Eye (tissue), 1 donor: Measurements from ENCODE around the gene CTNNA3.
A peak's percentile ranks its signal among the peaks of the same experiment; 100 is the strongest.
"Not testable (repeated sequence)": the region's sequence is repeated elsewhere in the genome, so short reads cannot be mapped to it uniquely, and the experiment has no call there.

Experiments
- DNase-seq: peaks from one replicate; pipeline ENCODE4 v3.0.0-alpha.2; 2015

The CTNNA3 gene

DNA sequence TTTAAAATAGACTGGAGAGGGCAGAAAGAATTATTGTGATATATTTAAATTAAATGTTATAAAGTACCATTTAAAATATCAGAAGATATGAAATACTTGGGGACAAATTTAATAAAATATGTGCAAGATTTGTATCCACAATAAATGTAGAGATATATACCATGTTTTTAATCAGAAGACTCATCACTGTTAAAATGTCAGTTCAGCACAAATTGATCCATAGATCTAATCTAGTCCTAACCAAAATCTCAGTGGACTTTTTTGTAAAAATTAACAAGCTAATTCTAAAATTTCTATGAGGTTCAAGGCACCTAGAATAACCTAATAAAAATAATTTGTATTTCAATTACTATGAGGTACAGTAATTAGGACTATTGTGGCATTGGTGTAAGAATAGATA, 96.4 kb downstream of the CTNNA3 start:
- DNase-seq: no peak

DNA sequence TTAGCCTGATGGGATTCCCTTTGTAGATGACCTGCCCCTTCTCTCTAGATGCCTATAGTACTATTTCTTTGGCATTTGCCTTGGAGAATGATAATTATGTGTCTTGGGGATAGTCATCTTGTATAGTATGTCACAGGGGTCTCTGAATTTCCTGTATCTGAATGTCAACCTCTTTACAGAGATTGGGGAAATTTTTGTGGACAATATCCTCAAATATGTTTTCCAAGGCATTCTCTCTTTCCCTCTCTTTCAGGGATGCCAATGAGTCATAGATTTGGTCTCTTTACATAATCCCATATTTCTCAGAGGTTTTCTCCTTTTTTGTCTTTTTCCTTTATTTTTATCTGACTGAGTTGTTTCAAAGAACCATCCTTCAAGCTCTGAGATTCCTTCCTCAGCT, 99.4 kb downstream of the CTNNA3 start:
- no peak for DNase-seq

DNA sequence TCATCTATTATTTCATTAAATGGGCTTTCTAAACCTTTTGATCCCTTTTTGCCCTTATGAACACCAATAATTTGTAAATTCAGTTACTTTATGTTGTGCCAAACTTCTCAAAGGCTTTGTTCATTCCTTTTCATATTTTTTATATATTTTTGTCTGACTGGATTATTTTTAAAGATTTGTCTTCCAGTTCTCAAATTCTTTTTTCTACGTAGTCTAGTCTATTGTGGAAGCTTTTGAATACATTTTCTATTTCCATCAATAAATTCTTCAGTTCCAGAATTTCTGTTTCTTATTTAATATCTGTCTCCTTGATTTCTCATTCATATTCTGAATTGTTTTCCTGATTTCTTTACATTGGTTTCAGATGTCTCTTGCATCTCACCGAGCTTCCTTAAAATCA, 108.2 kb downstream of the CTNNA3 start:
- no peak for DNase-seq

DNA sequence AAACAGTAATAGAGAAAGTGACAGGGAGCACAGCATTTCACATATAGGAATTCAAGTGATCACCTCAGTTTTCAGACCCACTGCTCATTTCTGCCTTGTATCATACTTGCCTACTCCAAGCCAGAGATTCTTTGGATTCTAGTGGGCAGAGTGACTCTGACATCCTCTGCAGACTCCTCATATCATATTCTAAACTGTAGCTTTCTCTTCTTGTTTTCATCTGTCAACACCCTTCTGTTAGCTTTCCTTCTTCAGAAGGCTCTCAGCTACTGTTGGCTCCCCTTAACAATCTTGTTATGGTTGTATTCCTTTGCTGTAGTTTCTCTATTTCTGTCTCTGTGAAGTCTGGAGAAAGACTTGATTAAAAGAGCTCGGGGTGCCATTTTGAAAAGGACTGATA, 120.5 kb downstream of the CTNNA3 start:
- DNase-seq: no peak

DNA sequence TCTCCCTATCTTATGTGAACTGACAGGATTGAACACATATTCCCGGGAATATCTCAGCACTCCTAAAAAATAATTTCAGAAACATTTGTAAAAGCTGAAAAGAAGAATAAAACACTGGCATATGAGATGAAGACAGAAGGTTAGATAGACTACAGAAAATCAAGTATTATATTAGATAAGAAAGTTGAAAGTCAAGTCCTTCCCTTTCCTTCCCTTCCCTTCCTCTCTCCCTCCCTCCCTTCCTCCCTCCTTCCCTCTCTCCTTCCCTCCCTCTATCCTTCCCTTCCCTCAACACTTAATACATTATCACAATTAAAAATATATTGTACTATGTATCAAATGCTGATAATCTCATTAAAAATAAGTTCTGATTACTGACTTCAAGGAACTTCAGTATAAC, 122.5 kb downstream of the CTNNA3 start:
- no peak for DNase-seq

DNA sequence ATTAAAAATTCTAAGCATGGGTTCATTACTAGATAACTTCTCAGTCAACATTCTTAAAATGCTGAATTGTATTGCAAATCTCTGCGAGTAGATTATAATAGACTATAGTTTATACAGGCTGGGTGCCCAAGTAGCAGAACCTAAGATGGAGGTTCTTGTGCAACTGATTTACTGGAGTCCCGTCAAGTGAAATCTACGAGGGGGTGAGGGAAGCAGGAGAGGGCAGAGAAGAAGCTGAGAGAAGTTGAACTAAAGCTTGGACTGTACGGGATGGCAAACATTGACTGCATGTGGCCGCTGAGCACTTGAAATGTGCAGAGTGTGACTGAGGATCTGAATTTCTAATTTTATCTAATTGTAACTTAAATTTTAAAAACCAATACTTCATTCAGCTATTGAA, 124.5 kb downstream of the CTNNA3 start:
- DNase-seq: no peak

DNA sequence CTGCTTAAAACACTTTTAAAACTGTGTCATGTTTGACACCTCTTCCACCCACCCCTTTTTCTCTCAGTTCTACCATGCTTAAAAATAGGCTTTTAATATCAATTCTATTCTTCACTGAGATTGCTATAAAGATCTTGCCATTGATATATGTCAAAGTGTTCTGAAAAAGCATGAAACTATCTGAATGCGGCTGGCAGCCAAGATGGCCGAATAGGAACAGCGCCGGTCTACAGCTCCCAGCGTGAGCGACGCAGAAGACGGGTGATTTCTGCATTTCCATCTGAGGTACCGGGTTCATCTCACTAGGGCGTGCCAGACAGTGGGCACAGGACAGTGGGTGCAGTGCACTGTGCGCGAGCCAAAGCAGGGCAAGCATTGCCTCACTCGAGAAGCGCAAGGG, 137.7 kb downstream of the CTNNA3 start:
- DNase-seq: not testable (repeated sequence)

DNA sequence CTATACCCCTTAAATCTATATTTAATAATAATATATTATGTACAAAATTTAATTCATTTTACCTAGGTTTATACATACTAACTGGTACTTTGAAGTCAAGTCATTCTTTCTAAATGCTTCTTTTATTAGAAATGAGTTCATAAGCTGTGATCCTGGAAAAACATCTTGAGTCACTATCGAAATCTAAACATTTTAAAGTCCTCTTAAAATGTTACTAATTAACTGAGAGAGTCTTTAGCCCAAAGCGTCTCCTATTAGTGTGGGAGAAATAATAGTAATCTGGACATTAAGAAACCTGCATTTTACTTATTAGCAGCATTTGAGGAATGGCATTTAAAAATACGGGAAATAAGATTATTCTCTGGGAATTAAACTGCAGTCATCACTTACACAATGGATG, 142.7 kb downstream of the CTNNA3 start:
- no peak for DNase-seq

DNA sequence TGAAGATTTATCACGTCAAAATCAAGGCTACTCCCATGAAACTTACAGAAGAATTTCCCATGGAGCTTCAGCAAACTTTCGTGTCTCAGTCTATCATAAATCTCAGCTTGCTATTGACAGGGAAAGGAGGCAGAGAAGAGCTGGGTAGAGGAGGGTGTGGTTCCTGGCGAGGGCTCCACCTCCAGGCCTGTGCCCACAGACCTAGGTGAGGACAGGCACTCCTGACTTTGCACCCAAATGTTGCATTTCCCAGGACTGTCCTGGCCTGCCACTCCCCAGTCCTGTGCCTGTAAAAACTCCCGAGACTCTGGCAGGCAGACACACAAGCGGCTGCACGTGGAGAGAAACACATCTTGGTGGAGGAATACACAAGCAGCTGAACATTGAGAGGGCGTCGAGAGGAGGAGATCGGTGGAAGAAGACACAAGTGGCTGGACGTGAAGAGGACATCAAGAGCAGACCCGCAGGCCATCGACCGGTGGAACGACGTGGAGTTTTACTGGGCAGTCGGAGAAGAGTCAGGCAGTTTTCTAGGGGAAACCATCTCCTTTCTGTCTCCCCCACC, 145.1 kb downstream of the CTNNA3 start:
- DNase-seq: no peak

DNA sequence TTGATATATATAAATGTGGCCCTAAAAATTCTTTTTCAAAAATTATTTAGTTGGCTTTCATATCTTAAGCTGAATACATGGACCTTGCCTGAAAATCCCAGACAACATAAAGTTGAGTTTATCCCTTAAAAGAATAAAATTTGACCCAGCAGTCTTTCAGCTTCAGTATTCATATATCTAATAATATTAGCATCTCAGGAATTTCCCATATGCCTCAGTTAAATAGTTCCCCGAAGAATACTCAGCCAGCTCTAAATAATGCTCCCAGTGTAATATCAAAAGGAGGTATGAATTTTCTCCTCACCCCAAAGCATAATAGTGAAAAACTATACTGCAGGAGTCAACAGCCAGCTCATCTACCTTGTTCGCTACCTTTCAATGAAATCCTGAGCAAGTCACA, 145.9 kb downstream of the CTNNA3 start:
- no peak for DNase-seq

DNA sequence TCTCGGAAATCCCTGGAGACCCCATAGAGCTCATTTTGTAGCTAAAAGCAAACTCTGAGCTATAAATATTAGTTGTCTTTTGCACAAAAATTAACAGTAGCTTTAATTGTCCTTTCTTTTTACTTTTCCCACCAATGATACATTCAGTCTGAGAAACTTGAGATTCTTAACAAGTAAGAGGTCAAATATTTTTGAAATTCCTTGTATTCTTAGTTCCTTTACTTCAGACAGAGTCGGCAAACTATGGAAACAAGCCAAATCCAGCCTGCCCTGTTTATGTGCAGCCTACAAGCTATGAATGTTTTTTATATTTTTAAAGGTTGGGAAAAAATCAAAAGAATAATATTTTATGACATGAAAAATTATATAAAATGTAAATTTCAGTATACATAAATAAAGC, 146.6 kb downstream of the CTNNA3 start:
- peak; percentile 28 for DNase-seq

DNA sequence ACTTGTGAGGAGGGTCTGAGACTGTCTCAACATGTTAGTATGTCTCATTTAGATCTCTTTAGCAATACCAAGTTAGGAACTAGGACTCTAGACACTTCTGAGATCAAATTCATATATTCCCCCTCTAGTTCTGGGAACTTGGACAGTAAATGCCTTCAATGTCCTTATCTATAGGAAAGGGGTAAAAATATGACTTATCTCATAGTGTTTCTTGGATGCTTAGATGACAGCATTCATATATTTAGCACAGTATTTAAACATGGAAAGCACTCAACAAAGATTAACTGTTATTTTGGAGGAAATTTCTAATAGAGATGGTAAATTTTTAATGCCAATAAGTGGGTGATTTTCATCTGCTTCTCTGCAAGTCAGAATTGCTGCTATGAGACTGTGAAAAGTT, 154.6 kb downstream of the CTNNA3 start:
- DNase-seq: no peak

DNA sequence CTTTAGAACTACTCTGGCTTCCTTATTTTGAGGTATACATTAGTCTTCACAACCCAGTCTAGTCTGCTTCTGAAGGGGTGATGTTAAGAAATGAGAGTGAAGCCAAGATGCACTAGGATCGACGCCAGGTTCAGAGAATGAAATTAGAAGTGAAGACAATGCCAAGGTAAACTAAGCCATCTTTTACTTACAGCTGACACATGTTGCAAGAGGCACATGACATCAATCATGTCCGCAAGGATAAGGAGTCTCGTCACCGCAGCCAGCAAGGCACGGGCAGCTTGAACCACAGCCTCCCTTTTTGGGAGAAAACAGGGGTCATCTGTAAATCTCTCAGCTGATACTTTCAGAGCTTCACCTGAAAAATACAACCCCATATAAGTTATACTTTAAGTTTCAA, 156.7 kb downstream of the CTNNA3 start:
- DNase-seq: no peak

DNA sequence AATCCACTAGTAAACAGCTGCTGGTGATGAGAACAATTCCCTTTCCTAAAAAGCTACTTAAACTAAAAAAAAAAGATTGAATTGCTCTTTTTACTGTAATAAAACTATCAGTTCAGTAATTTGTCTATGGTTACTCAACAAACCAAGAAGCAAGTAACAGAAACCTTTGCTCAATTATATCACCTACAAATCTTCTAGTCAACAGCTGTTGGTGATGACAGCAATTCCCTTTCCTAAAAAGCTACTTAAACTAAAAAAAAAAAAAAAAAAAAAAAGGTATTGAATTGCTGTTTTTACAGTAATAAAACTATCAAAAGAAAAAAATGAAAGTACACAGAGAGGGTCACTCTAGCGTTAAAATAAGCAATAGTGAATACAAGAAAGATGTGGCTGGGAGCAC, 158.1 kb downstream of the CTNNA3 start:
- no peak for DNase-seq

DNA sequence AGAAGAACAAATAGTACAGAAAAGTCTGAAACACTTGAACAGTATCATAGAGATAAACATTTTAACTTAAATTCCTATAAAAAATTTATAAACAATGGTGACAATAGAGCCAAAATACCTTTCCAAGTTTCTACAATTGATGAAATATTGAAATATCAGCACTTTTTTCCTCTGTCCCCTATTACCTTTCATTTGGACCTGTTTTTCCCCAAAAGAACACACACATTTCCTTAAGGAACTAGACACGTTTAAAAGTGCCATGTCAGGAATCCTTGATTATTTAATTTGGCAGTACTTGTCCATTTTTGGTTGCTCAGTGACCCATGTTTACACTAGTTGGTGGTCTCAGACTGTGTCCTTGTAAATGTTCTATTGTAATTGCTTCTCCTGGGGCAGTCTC, 162.6 kb downstream of the CTNNA3 start:
- no peak for DNase-seq

DNA sequence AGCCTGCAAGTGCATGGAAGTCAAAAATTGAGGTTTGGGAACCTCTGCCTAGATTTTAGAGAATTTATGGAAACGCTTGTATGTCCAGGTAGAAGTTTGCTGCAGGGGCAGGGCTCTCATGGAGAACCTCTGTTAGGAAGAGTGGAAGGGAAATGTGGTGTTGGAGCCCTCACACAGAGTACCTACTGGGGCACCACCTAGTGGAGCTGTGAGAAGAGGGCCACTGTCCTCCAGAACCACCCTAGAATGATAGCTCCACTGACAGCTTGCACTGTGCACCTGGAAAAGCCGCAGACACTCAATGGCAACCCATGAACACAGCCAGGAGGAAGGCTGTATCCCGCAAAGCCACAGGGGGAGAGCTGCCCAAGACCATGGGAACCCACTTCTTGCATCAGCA, 165.0 kb downstream of the CTNNA3 start:
- DNase-seq: not testable (repeated sequence)

DNA sequence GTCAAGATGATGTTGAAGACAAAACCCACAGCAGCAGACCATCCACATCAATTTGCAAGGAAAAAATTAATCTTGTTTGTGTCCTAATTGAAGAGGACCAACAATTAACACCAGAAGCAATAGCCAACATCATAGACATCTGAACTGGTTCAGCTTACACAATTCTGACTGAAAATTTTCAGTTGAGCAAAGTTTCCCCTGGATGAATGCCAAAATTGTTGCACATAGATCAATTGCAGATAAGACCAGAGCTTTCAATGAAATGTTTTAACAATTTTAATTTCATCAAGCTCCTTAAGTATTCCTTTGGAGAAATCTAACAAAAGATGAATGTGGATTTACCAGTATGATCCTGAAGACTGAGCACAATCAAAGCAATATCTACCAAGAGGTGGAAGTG, 168.6 kb downstream of the CTNNA3 start:
- DNase-seq: no peak

DNA sequence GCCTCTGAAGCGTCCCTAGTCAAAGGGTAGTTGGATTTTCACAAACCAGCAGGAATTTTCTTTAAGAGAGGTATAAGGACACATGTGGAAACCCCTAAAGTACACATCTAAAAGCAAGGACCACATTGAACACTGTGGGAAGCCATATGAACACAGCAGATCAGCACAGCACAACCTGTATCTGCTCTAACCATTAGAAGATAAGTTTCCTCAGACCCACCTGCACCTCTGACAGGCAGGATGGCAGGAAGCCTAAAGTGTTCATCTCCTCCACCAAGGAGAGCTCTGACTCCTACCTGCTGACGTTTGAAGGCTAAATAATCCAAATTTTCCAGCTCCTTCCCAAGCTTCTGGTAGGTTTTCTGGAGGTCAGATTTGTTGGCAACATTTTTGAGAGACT, 174.4 kb downstream of the CTNNA3 start:
- DNase-seq: no peak

DNA sequence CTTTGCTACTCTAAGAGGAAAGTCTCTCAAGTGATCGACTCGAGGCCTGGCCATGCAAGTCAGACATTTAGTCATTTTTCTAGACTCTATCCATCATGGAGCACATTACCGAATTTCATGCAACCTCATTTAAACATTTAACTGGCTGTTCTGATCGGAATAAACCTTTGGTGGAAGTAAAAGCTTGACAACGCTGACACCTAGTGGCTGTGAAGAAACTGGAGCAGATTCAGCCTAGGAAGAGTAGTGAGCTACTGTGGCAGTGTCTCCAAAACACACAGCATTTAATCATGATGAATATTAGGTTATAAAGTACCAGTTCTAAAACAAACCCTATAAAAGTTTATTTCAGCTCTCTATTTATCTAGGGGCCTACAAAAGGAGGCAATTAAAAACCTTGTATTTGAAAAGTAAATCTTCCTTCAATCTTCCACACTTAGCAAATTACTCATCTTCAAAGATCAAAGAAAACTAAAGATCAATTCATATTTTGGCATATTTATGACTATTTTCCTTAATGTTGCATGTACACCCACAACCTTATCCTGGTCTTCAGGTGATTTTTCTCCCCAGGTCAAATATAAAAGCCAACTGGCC, 175.0 kb downstream of the CTNNA3 start:
- DNase-seq: peak; percentile 88

DNA sequence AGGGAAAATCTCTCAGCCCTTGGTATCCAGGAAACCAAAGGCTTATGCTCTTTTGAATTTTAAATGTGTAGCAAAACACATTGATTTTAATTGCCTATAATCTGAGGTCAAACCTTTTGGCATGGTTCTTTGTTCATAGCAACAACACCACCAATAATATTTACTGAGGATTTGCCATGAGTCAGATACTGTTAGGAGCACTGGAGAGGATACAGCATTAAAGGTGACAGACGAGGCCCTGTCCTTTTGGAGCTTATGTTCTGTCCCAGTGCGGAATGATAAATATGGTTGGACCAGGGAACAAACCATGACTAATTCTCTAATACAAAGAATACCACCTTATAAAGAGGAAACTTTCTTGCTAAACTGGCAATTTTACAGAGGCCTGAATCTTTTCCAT, 176.6 kb downstream of the CTNNA3 start:
- no peak for DNase-seq

DNA sequence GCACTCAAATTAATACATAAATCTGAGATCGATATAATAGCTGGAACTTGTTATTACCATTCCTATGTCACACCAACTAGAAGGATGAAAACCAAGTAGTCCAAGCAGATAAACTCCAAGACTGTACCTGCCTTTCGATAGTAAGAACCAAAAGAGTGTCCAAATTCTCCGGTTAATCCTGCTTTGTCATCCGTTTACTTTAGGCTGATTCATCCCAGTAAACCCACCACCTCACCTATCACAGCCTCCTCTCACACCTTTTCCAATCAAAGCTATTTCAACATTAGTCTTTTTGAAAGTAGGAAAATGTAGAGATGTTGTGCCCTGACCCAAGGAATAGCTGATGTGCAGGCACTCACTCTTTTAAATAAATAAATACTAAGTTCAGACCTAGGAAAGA, 177.2 kb downstream of the CTNNA3 start:
- DNase-seq: no peak

DNA sequence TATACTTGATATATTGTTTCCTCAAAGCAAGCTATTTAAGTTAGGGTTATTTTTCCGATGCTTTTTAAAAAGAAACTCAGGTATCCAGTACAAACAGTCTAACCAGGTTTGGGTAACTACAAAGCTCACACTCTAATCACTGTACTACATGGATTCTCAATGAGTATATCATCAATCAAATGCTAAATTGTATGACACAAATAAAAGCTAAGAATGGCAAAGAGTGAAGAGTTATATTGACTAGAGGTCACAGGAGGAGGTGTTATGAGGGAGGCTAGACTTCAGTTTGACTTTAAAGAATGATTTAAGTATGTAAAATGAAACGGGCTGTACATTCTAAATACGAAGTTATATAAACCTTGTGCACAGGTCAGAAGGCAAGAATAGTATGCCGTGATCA, 178.0 kb downstream of the CTNNA3 start:
- DNase-seq: no peak

DNA sequence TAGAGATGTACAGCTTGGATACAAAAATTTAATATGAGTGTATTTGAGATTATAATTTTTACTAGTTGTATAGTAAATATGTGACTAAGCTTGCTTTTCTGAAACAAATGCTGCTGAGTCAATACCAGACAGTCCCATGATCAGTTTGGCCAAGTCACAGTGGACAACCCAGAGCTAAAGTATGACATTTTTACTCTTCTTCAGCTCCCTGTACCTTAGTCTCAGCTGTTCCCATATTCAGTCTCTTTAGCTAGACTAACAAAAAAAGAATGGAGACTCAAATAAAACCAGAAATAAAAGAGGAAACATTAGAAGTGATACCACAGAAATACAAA, 189.3 kb downstream of the CTNNA3 start:
- no peak for DNase-seq

DNA sequence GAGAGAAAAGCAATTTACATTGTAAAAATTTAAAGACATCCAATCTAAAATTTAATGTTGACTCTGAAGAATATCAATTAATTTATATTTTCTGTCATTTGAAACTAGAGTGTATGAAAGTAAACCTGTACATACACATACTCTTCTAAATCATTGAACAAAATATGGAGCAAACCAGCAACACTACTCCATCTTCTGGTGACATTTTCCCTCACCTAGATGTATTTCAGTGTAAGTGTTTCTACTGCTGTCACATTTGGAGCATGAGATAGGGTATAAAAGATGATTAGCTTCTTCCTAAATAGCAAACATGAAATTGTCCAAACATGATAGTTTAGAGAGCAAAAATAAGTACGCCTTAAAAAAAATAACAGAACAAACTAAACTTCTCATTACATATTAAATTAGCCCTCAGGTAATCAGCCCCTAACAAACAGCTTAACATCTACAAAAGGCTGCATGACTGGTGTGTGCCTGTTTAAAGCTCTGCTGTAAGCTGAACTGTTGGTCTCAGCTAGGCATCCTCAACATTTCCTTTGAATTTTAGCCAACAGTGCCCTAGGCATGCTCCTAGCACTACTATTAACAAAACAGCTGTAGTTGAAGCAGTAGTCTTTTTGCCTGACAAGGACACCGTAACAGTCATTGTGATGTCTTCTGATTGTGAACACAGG, 189.8 kb downstream of the CTNNA3 start:
- DNase-seq: no peak
